OCI-LY7 (cell line): ENCODE measurements around the gene DNMT3A. TPM values are rescaled to one million over a fixed set of nuclear protein-coding genes. Genes with fewer than 3 reads are reported as not detected.

Source experiments
- BruUV-seq: library from RNA; stranded (reverse); fragments of 400-500 nt; replicated peaks from 2 replicates; lab custom pipeline; 2021; lab: Mats Ljungman, UMichigan
- CTCF ChIA-PET: fragments of 300-600 bp; sonication (Branson Sonifier 250); formaldehyde crosslinking; loops from one replicate; lab custom pipeline; 2022; ENCODE audit warnings: antibody characterized with exemption; ENCODE audit not compliant: unreplicated experiment; lab: Charles Lee
- POLR2A ChIA-PET: fragments of 300-600 bp; sonication (Branson Sonifier 250); formaldehyde crosslinking; loops from one replicate; lab custom pipeline; 2022; ENCODE audit warnings: antibody characterized with exemption; lab: Charles Lee
- DNase-seq: peaks from one replicate; pipeline ENCODE4 v3.0.0-alpha.2; 2015; ENCODE audit warnings: low spot score
- H2AFZ ChIP-seq: fragments of 200-600 bp; sonication (generic), shearing (Covaris generic); 2 replicates; pipeline ENCODE4 v1.6.1; 2014; ENCODE audit warnings: mild to moderate bottlenecking, antibody characterized with exemption, low read length, moderate library complexity
- H3K27ac ChIP-seq: fragments of 200-600 bp; sonication (generic); 2 replicates; pipeline ENCODE4 v1.5.1; 2014; ENCODE audit warnings: mixed run types, low read depth, mild to moderate bottlenecking, moderate library complexity, low read length, inconsistent platforms; ENCODE audit not compliant: poor library complexity, severe bottlenecking
- H3K36me3 ChIP-seq: fragments of 200-600 bp; sonication (generic); 2 replicates; pipeline ENCODE4 v1.6.1; 2014; ENCODE audit warnings: mild to moderate bottlenecking, antibody characterized with exemption, low read length, moderate library complexity, mixed read lengths; ENCODE audit not compliant: insufficient read depth
- H3K4me1 ChIP-seq: fragments of 200-600 bp; sonication (generic); 2 replicates; pipeline ENCODE4 v1.5.1; 2014; ENCODE audit warnings: mild to moderate bottlenecking, low read length; ENCODE audit not compliant: insufficient read depth, poor library complexity, severe bottlenecking
- H3K4me2 ChIP-seq: fragments of 200-600 bp; sonication (generic); 2 replicates; pipeline ENCODE4 v1.6.1; 2014; ENCODE audit warnings: mild to moderate bottlenecking, low read length
- H3K4me3 ChIP-seq: fragments of 200-600 bp; sonication (generic); 2 replicates; pipeline ENCODE4 v1.5.1; 2014; ENCODE audit warnings: mild to moderate bottlenecking, low read depth, low read length; ENCODE audit not compliant: poor library complexity, severe bottlenecking
- H3K79me2 ChIP-seq: fragments of 200-600 bp; sonication (generic); 2 replicates; pipeline ENCODE4 v1.6.1; 2016; ENCODE audit warnings: low read depth, mild to moderate bottlenecking, low read length, moderate library complexity, mixed read lengths; ENCODE audit not compliant: insufficient read depth
- H3K9me2 ChIP-seq: fragments of 200-600 bp; sonication (generic); 2 replicates; pipeline ENCODE4 v1.6.1; 2016; ENCODE audit warnings: mild to moderate bottlenecking, low read length, mixed read lengths; ENCODE audit not compliant: insufficient read depth
- H3K9me3 ChIP-seq: fragments of 200-600 bp; sonication (generic); 2 replicates; pipeline ENCODE4 v1.6.1; 2014; ENCODE audit warnings: mild to moderate bottlenecking, mixed run types, low read length, mixed read lengths
- H4K20me1 ChIP-seq: fragments of 200-600 bp; sonication (generic); 2 replicates; pipeline ENCODE4 v1.6.1; 2014; ENCODE audit warnings: mild to moderate bottlenecking, antibody characterized with exemption, low read length, moderate library complexity, mixed read lengths; ENCODE audit not compliant: insufficient read depth
- EZH2phosphoT487 ChIP-seq: fragments of 200-600 bp; sonication (generic); IDR thresholded peaks from 2 replicates; pipeline ENCODE4 v1.6.1; 2018; ENCODE audit warnings: low read depth, borderline replicate concordance, mild to moderate bottlenecking, mixed run types, antibody characterized with exemption, low read length, moderate library complexity, mixed read lengths
- intact Hi-C: fragments of 100-400 bp; cut with micrococcal nuclease; formaldehyde crosslinking; loops from one replicate; pipeline ENCODE4 v1.10.0; 2022; ENCODE audit not compliant: unreplicated experiment
- total RNA-seq, 2 experiments: library from RNA; depleted of rRNA in 1 of 2; stranded (reverse); fragments of >200 nt in 1 of 2; shearing (Covaris generic) in 1 of 2; gene quantifications; 2 replicates each; pipeline ENCODE4 v1.2.3, GENCODE V29; 2014 to 2022
- TF ChIP-seq, protein P1 (sequence below): fragments of 200-600 bp; sonication (generic); conservative IDR thresholded peaks from 2 replicates; pipeline ENCODE4 v1.5.1; 2014; ENCODE audit warnings: mild to moderate bottlenecking, antibody characterized with exemption, low read length, moderate library complexity, mixed read lengths

Gene DNMT3A
- total RNA-seq, 2 experiments from 2014 or later = 2.8 to 7.3 TPM

DNA sequence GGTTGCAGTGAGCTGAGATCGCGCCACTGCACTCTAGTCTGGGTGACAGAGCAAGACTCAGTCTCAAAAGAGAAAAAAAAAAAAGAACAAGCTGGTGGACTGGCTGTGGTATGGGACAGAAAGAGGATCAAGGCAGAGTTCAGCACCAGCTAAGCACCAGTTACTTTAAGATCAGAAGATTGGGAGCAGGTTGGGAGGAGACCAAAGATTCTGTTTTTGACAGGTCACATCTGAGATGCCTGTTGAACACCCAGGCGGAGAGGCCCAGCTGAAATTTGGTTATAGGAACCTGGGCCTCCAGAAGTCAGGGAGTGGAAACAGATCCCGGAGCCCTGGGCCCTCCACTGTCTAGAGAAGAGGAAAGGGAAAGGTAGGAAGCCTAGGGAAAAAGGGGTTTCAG lies 120.1 kb downstream of the DNMT3A start:
- no peak for TF ChIP-seq EZH2phosphoT487
- TF ChIP-seq, protein P1, sequence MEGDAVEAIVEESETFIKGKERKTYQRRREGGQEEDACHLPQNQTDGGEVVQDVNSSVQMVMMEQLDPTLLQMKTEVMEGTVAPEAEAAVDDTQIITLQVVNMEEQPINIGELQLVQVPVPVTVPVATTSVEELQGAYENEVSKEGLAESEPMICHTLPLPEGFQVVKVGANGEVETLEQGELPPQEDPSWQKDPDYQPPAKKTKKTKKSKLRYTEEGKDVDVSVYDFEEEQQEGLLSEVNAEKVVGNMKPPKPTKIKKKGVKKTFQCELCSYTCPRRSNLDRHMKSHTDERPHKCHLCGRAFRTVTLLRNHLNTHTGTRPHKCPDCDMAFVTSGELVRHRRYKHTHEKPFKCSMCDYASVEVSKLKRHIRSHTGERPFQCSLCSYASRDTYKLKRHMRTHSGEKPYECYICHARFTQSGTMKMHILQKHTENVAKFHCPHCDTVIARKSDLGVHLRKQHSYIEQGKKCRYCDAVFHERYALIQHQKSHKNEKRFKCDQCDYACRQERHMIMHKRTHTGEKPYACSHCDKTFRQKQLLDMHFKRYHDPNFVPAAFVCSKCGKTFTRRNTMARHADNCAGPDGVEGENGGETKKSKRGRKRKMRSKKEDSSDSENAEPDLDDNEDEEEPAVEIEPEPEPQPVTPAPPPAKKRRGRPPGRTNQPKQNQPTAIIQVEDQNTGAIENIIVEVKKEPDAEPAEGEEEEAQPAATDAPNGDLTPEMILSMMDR = no peak
- intact Hi-C loops = no loop called here
- Histone ChIP-seq H4K20me1 (no peaks in the 10 kb centered on the region), H3K27ac (no peak overlapping the region), H3K4me1 (no peaks in the 10 kb centered on the region), H3K9me2 (no peaks in the 10 kb centered on the region), H2AFZ (no peak overlapping the region), H3K4me3 (no peak overlapping the region), H3K79me2 (no peaks in the 10 kb centered on the region), H3K36me3 (no peaks in the 10 kb centered on the region), H3K9me3 (no peaks in the 10 kb centered on the region), H3K4me2 (no peak overlapping the region)
- no peak for DNase-seq
- ChIA-PET POLR2A (no interaction called here), CTCF (no interaction called here)
- no TSS peak for BruUV-seq

DNA sequence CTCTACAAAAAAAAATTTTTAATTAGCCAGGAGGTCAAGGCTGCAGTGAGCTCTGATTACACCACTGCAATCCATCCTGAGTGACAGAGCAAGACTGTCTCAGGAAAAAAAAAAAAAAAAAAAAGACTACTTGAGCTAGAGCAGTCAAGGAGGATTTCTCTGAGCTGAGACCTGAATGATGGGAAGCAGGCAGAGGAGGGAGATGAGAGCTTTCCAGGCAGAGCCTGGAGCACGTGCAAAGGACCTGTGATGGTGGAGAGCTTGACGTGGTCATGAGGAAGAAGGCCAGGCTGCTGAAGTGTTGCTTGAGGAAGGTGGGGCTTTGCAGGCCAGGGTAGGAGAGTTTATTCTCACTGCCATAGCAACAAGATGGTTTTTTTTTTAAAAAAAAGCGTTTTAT lies 121.4 kb downstream of the DNMT3A start:
- no peaks in the 10 kb centered on the region for H3K9me2 ChIP-seq
- no peaks in the 10 kb centered on the region for H3K79me2 ChIP-seq
- H4K20me1 ChIP-seq = no peaks in the 10 kb centered on the region
- H3K4me2 ChIP-seq = no peak overlapping the region
- no TSS peak for BruUV-seq
- intact Hi-C loops = no loop called here
- no peaks in the 10 kb centered on the region for H3K36me3 ChIP-seq
- H3K27ac ChIP-seq = no peak overlapping the region
- H3K9me3 ChIP-seq = no peaks in the 10 kb centered on the region
- POLR2A ChIA-PET = interaction anchor here (0.6 to 1.4 kb wide), 4 partner anchors 9 to 344 kb away, joined by 3 to 4 read pairs (median 4); no protein-coding TSS in a partner anchor
- no peak for TF ChIP-seq EZH2phosphoT487
- TF ChIP-seq, protein P1 = no peak
- H3K4me1 ChIP-seq = no peaks in the 10 kb centered on the region
- no peak for DNase-seq
- no peak overlapping the region for H2AFZ ChIP-seq
- H3K4me3 ChIP-seq = no peak overlapping the region
- CTCF ChIA-PET = interaction anchor here (0.7 kb wide), 1 partner anchor 43 kb away, joined by 5 read pairs; no protein-coding TSS in a partner anchor

DNA sequence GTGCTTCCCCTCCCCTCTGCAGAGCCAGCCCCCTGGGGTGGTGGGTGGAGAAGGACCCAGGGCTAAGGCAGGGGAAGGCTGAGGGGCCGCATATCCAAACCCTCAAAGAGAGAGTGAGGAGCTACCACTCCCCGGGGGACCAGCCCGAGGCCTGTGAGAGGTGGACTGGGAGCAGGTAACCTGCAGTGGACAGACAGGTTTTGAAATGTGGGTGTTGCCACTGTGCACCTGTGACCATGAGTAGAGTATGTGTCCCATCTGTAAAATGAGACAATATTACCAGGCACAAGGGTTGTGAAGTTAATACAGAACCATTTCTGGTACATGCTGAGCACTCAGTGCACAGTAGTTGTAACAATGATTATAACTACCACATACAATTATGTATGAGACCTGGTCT lies 122.1 kb downstream of the DNMT3A start:
- no peak overlapping the region for H3K27ac ChIP-seq
- BruUV-seq = no TSS peak
- no peaks in the 10 kb centered on the region for H4K20me1 ChIP-seq
- no peaks in the 10 kb centered on the region for H3K9me2 ChIP-seq
- no peak for TF ChIP-seq EZH2phosphoT487
- TF ChIP-seq, protein P1 = no peak
- H3K4me2 ChIP-seq = no peak overlapping the region
- CTCF ChIA-PET = no interaction called here
- H3K4me1 ChIP-seq = no peaks in the 10 kb centered on the region
- no peak overlapping the region for H2AFZ ChIP-seq
- POLR2A ChIA-PET = interaction anchor here (0.7 to 1.4 kb wide), 2 partner anchors 9 to 345 kb away, joined by 3 read pairs; no protein-coding TSS in a partner anchor
- intact Hi-C loops = no loop called here
- no peaks in the 10 kb centered on the region for H3K36me3 ChIP-seq
- no peak overlapping the region for H3K4me3 ChIP-seq
- H3K9me3 ChIP-seq = no peaks in the 10 kb centered on the region
- H3K79me2 ChIP-seq = no peaks in the 10 kb centered on the region
- DNase-seq = no peak
